Endothelial cell (in vitro differentiated cells): ENCODE data around the gene PID1. TPM values are rescaled to one million over a fixed set of nuclear protein-coding genes. Genes with fewer than 3 reads are reported as not detected.

ENCODE experiments used
- DNase-seq: peaks from one replicate; pipeline ENCODE4 v3.0.0; 2021; ENCODE audit warnings: low spot score
- H3K27ac Mint-ChIP-seq: one replicate; pipeline ENCODE4 v1.8.0; 2021; ENCODE audit warnings: mixed read lengths, inconsistent platforms; ENCODE audit not compliant: unreplicated experiment
- H3K27me3 Mint-ChIP-seq: one replicate; pipeline ENCODE4 v1.8.0; 2021; ENCODE audit warnings: mild to moderate bottlenecking, moderate library complexity, mixed read lengths, inconsistent platforms; ENCODE audit not compliant: unreplicated experiment
- H3K36me3 Mint-ChIP-seq: one replicate; pipeline ENCODE4 v1.8.0; 2021; ENCODE audit warnings: mild to moderate bottlenecking, low read depth, mixed read lengths, inconsistent platforms; ENCODE audit not compliant: unreplicated experiment
- H3K4me1 Mint-ChIP-seq: one replicate; pipeline ENCODE4 v1.8.0; 2021; ENCODE audit warnings: mild to moderate bottlenecking, mixed read lengths, inconsistent platforms; ENCODE audit not compliant: unreplicated experiment
- H3K4me3 Mint-ChIP-seq: one replicate; pipeline ENCODE4 v1.8.0; 2021; ENCODE audit warnings: mild to moderate bottlenecking, mixed read lengths, inconsistent platforms; ENCODE audit not compliant: unreplicated experiment
- H3K9me3 Mint-ChIP-seq: one replicate; pipeline ENCODE4 v1.8.0; 2021; ENCODE audit warnings: mixed read lengths, inconsistent platforms; ENCODE audit not compliant: unreplicated experiment
- total RNA-seq: library from RNA; stranded (reverse); fragmentation: NEBNext Ultra II Directional; extraction: Animal tissue kit (Norgen Biotek cat#: 25700); gene quantifications from one replicate; pipeline ENCODE4 v1.2.1, GENCODE V29; 2021; ENCODE audit not compliant: unreplicated experiment
- TF ChIP-seq, protein P1 (sequence below): fragments of 200-600 bp; sonication (generic); IDR thresholded peaks from one replicate; pipeline ENCODE4 v1.5.0; 2021; ENCODE audit warnings: antibody characterized with exemption; ENCODE audit not compliant: unreplicated experiment

The PID1 gene
- total RNA-seq, 1 donor from 2014 or later, result not detected

- Mint-ChIP-seq H3K9me3 (no peaks in the 10 kb centered on the region), H3K27ac (no peak overlapping the region), H3K4me1 (no peaks in the 10 kb centered on the region), H3K4me3 (no peak overlapping the region), H3K27me3 (no peaks in the 10 kb centered on the region), H3K36me3 (no peaks in the 10 kb centered on the region)
- TF ChIP-seq, protein P1, sequence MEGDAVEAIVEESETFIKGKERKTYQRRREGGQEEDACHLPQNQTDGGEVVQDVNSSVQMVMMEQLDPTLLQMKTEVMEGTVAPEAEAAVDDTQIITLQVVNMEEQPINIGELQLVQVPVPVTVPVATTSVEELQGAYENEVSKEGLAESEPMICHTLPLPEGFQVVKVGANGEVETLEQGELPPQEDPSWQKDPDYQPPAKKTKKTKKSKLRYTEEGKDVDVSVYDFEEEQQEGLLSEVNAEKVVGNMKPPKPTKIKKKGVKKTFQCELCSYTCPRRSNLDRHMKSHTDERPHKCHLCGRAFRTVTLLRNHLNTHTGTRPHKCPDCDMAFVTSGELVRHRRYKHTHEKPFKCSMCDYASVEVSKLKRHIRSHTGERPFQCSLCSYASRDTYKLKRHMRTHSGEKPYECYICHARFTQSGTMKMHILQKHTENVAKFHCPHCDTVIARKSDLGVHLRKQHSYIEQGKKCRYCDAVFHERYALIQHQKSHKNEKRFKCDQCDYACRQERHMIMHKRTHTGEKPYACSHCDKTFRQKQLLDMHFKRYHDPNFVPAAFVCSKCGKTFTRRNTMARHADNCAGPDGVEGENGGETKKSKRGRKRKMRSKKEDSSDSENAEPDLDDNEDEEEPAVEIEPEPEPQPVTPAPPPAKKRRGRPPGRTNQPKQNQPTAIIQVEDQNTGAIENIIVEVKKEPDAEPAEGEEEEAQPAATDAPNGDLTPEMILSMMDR, result no peak
- no peak for DNase-seq
Measured at GRCh38 chr2:229178117-229178516, 93.0 kb downstream of the PID1 start.

- no peak overlapping the region for H3K27ac Mint-ChIP-seq
- DNase-seq, result no peak
Measured at GRCh38 chr2:229176136-229176535, 95.0 kb downstream of the PID1 start.

DNA sequence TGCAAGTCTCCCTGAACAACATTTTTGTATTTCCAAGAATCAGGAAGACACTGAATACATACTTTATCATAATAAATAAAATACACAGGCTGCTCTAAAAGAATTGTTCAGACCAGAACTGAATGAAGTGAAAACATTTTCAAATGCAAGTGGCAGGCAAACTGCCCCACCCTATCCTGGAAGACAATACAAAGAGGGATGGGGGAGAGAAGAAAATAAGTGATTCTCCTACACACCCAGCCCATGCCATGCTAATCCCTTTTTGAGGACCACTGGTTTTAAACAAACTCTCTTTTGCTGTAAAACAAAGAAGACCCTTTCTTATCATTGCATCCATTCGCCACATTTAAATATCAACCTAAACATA, 95.6 kb downstream of the PID1 start:
- Mint-ChIP-seq H3K27me3 (no peaks in the 10 kb centered on the region), H3K4me1 (no peaks in the 10 kb centered on the region), H3K9me3 (no peaks in the 10 kb centered on the region), H3K4me3 (no peak overlapping the region), H3K27ac (no peak overlapping the region), H3K36me3 (no peaks in the 10 kb centered on the region)
- TF ChIP-seq, protein P1, result no peak
- DNase-seq, result no peak

More at GRCh38 chr2:229176136-229176535, 95.0 kb downstream of the PID1 start:
- Mint-ChIP-seq H3K4me3 (no peak overlapping the region), H3K27me3 (no peaks in the 10 kb centered on the region), H3K9me3 (no peaks in the 10 kb centered on the region), H3K36me3 (no peaks in the 10 kb centered on the region), H3K4me1 (no peaks in the 10 kb centered on the region)
- TF ChIP-seq, protein P1, result no peak

DNA sequence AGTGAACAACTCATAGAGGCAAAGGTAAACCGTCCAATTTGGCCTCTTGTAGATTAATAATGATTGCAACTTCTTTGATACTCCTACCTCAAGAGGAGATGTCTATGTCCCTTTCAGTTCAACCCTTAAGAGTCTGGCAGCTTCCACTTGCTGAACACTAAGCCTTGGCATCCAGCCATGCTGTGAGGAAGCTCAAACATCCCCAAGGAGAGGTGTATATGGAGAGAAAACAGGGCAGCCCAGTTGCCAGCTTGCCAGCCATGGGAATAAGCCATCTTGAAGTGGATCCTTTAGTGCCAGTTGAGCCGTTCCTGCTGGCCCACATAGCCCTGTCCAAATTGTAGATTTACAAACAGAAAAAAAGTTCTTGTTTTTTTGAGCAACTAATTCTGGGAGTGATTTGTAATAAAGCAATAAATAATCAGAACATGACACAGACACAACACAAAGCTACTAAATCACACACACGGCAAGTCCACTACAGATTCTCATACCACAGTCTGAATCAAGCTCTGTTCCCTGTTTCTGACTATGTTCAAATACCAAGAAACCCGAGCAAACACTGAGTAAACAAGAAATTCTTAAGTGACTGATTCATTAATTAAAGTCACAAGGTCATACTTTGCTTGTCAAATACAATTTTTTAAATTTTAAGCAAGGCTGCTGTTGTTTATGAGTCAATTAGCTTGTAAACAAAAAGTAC, 96.1 kb downstream of the PID1 start:
- Mint-ChIP-seq H3K9me3 (no peaks in the 10 kb centered on the region), H3K4me3 (no peak overlapping the region), H3K27ac (no peak overlapping the region), H3K4me1 (no peaks in the 10 kb centered on the region), H3K36me3 (no peaks in the 10 kb centered on the region), H3K27me3 (no peaks in the 10 kb centered on the region)
- TF ChIP-seq, protein P1, result no peak
- DNase-seq, result no peak

DNA sequence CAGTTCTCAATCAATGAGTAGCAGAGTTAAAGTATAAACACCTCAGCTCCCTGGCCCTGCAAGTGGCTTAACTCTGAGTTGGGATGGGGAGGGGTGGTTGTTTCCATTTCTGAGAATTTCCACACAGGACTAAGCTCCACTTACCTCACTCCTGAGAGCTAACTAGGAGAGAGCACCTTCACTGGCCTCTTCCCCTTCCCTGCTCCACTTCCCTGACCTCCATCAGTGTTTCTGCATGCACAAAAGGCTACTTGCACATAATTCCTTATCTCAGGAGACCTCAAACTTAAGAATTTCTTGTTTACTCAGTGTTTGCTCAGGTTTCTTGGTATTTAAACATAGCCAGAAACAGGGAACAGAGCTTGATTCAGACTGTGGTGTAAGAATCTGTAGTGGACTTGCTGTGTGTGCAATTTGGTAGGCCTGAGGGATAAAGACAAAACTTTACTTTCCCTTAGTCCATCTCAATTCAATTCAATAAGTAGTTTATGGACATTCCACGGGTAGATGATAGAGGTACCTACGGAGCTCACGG, 97.2 kb downstream of the PID1 start:
- H3K4me1 Mint-ChIP-seq, result no peaks in the 10 kb centered on the region
- TF ChIP-seq, protein P1, result no peak
- DNase-seq, result no peak
- H3K9me3 Mint-ChIP-seq, result no peaks in the 10 kb centered on the region
- no peak overlapping the region for H3K27ac Mint-ChIP-seq
- no peak overlapping the region for H3K4me3 Mint-ChIP-seq
- no peaks in the 10 kb centered on the region for H3K36me3 Mint-ChIP-seq
- H3K27me3 Mint-ChIP-seq, result no peaks in the 10 kb centered on the region
